ENCODE data around the gene CRYL1.

CRYL1 gene

DNA sequence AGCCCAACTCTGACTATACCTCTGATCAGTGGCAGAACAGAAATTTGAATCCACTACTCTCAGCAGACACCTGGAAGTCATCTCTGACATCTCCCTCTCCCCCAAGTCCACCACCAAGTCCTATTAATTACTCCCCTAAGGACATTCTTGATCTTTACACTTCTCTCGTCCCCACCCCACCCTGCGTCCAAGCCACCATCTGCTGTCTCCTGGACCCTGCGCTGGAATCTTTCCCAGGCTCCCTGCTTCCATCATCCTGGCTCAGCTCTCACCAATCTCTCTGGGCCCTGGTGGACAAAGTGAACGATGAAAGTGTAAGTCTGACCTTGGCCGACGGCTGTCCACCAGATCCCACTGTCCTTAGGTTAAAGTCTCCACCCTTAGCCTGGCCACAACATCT, 147.9 kb downstream of the CRYL1 start:
- no peak overlapping the region for H3K27ac ChIP-seq
- TF ChIP-seq ZFX (IDR thresholded peaks at IDR 0.05; ENCODE audit: borderline replicate concordance) (no peak), CTCF (IDR thresholded peaks at IDR 0.05) (no peak)

- TF ChIP-seq ZFX (IDR thresholded peaks at IDR 0.05; ENCODE audit: borderline replicate concordance) (no peak), CTCF (IDR thresholded peaks at IDR 0.05) (no peak)
- H3K27ac ChIP-seq, result no peak overlapping the region
Observed at GRCh38 chr13:20375871-20376270, 149.8 kb downstream of the CRYL1 start.

- no peak overlapping the region for H3K27ac ChIP-seq
- TF ChIP-seq ZFX (IDR thresholded peaks at IDR 0.05; ENCODE audit: borderline replicate concordance) (no peak), CTCF (IDR thresholded peaks at IDR 0.05) (no peak)
Observed at GRCh38 chr13:20373861-20374260, 151.8 kb downstream of the CRYL1 start.

- no peak overlapping the region for H3K27ac ChIP-seq
- TF ChIP-seq CTCF (IDR thresholded peaks at IDR 0.05), result no peak
- no peak for TF ChIP-seq ZFX (IDR thresholded peaks at IDR 0.05; ENCODE audit: borderline replicate concordance)
Observed at GRCh38 chr13:20371825-20372224, 153.8 kb downstream of the CRYL1 start.

DNA sequence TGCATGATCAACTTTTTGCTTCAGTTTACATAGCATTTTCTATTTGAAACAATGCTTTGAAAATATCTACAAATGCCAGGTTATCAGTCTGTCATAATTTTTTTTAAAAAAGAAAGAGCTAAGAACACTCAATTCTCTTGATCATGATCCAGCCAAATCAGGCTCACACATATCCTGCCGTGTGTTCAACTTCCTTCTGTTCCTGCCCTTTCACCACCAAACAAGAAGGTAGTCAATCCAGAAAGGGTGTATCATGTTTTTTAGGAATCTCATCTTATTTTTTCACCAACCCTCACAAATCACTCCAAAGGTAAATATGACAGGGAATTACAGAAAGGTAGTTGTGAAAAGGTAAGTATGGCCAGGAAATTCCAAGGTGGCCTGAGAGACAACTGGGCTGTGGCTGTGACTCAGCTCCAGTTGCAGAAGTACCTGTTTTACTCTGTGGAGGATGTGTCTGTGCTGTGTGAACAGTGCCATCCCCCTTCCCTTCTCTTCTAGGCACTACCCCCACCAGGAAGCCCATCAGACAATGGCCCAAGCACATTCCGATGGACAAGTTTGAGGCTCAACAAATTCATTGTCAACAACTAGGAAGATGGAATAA, 154.7 kb downstream of the CRYL1 start:
- TF ChIP-seq CTCF (IDR thresholded peaks at IDR 0.05) (no peak), ZFX (IDR thresholded peaks at IDR 0.05; ENCODE audit: borderline replicate concordance) (no peak)
- no peak overlapping the region for H3K27ac ChIP-seq

DNA sequence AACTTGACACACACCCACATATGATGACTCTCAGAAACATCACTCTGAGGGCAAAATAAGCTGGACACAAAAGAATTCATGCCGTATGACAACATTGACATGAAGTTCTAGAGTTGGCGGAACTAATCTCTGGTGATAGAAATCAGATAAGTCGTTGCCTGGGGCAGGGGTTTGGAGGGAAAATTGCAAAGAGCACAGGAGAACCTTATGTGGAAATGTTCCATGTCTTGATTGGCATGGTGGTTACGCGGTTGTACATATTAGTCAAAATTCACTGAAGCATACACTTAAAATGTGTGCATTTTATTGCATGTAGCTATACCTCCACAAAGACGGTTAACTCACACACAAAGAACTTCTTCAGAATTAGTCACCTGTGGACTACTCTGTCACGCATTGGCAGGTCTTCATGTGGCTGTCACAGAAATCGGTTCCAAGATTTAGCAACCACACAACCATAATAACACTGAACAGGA, 155.7 kb downstream of the CRYL1 start:
- H3K27ac ChIP-seq, result no peak overlapping the region
- TF ChIP-seq CTCF (IDR thresholded peaks at IDR 0.05) (no peak), ZFX (IDR thresholded peaks at IDR 0.05; ENCODE audit: borderline replicate concordance) (no peak)

DNA sequence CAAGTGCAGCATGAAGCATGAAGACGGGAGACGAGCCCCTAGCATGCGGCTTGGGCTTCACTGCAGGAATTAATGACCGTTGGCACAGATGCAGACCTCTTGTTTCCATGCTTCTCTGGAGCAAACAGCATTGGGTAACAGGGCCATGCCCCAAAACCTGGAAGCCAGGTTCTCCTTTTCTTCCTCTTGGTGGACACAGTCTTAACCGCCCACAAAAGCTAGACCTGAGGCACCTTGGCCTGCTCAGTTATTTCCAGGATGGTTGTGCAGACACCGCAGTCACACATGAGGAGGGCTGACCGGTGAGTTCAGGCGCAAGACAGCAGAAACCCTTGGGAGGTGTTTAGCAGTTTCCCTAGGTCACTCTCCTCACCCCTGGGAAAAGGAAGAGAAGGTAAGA, 159.6 kb downstream of the CRYL1 start:
- TF ChIP-seq CTCF (IDR thresholded peaks at IDR 0.05), result no peak
- no peak for TF ChIP-seq ZFX (IDR thresholded peaks at IDR 0.05; ENCODE audit: borderline replicate concordance)
- no peak overlapping the region for H3K27ac ChIP-seq
